CD4-positive, alpha-beta T cell (primary cell): ENCODE results near the gene MAGEC1. TPM values are rescaled to one million over a fixed set of nuclear protein-coding genes. Genes with fewer than 3 reads are reported as not detected.

ENCODE experiments used
- ATAC-seq: fragments of 200-7000 bp; cut with Tn5 transposase; one replicate; pipeline ENCODE4 v1.10.0; 2022; ENCODE audit warnings: mild to moderate bottlenecking; ENCODE audit not compliant: poor library complexity
- CTCF ChIA-PET: fragments of 350-600 bp; sonication (Branson Sonifier 250); formaldehyde crosslinking; loops from one replicate; lab custom pipeline; 2021; ENCODE audit warnings: antibody characterized with exemption, inconsistent platforms; lab: Charles Lee
- POLR2A ChIA-PET: fragments of 350-600 bp; sonication (Branson Sonifier 250); formaldehyde crosslinking; loops from one replicate; lab custom pipeline; 2021; ENCODE audit warnings: antibody characterized with exemption, inconsistent platforms; lab: Charles Lee
- DNase-seq, 14 experiments: peaks; one replicate each; pipeline ENCODE4 v3.0.0-alpha.2; 2013 to 2020; ENCODE audit warnings: mixed read lengths in 2 of 14
- H3K27ac ChIP-seq, 2 donors: one replicate each; pipeline versions ENCODE4 v1.5.1 to v1.7.0; 2013; ENCODE audit warnings: low read length in 2 of 2, low read depth in 1 of 2, mild to moderate bottlenecking in 1 of 2
- H3K27me3 ChIP-seq, 2 experiments: 1 replicate in 1 of 2; 2 replicates in 1 of 2; pipeline versions ENCODE4 v1.6.1 to v1.7.0; 2013; ENCODE audit warnings: low read length in 2 of 2, control low read depth in 1 of 2, mild to moderate bottlenecking in 1 of 2, moderate library complexity in 1 of 2; ENCODE audit not compliant: insufficient read depth in 2 of 2, control insufficient read depth in 1 of 2
- H3K36me3 ChIP-seq: one replicate; pipeline ENCODE4 v1.6.1; 2013; ENCODE audit warnings: low read length, control low read depth; ENCODE audit not compliant: insufficient read depth
- H3K4me1 ChIP-seq: one replicate; pipeline ENCODE4 v1.6.1; 2013; ENCODE audit warnings: low read length, control low read depth; ENCODE audit not compliant: insufficient read depth
- H3K4me3 ChIP-seq: one replicate; pipeline ENCODE4 v1.5.1; 2013; ENCODE audit warnings: mild to moderate bottlenecking, low read length, moderate library complexity
- H3K9me3 ChIP-seq, 2 experiments: 1 replicate in 1 of 2; 2 replicates in 1 of 2; pipeline versions ENCODE4 v1.6.1 to v1.7.0; 2013; ENCODE audit warnings: low read length in 2 of 2, mild to moderate bottlenecking in 2 of 2, control low read depth in 1 of 2, moderate library complexity in 1 of 2; ENCODE audit not compliant: control insufficient read depth in 1 of 2, insufficient read depth in 1 of 2
- H3K27ac Mint-ChIP-seq: one replicate; pipeline ENCODE4 v1.8.0; 2020; ENCODE audit warnings: mixed read lengths
- H3K27me3 Mint-ChIP-seq: one replicate; pipeline ENCODE4 v1.8.0; 2021; ENCODE audit warnings: mixed read lengths
- H3K36me3 Mint-ChIP-seq: one replicate; pipeline ENCODE4 v1.8.0; 2021; ENCODE audit warnings: low read depth, mixed read lengths
- H3K4me1 Mint-ChIP-seq: one replicate; pipeline ENCODE4 v1.8.0; 2021; ENCODE audit warnings: low read depth, mixed read lengths
- H3K4me3 Mint-ChIP-seq: one replicate; pipeline ENCODE4 v1.8.0; 2020; ENCODE audit warnings: mild to moderate bottlenecking, mixed read lengths
- H3K9me3 Mint-ChIP-seq: one replicate; pipeline ENCODE4 v1.8.0; 2020; ENCODE audit warnings: mixed read lengths
- intact Hi-C, 2 experiments: fragments of 100-400 bp; cut with DNase I in 1 of 2; cut with micrococcal nuclease in 1 of 2; formaldehyde crosslinking; loops; one replicate each; pipeline versions ENCODE4 v1.15.1 to v1.9.0; 2023 to 2025; cut with DNase I, micrococcal nuclease
- total RNA-seq, 174 experiments: library from RNA in 2 of 174; stranded (reverse) in 2 of 174; gene quantifications; one replicate each; pipeline ENCODE4 v1.2.3 and lab custom pipeline; 2021 to 2026
- TF ChIP-seq, protein P1 (sequence below): fragments of 200-600 bp; IDR thresholded peaks from one replicate; pipeline ENCODE4 v1.8.0; 2022; ENCODE audit warnings: antibody characterized with exemption, mild to moderate bottlenecking

MAGEC1 gene
- total RNA-seq, 2 experiments from 2014 or later: not detected

DNA sequence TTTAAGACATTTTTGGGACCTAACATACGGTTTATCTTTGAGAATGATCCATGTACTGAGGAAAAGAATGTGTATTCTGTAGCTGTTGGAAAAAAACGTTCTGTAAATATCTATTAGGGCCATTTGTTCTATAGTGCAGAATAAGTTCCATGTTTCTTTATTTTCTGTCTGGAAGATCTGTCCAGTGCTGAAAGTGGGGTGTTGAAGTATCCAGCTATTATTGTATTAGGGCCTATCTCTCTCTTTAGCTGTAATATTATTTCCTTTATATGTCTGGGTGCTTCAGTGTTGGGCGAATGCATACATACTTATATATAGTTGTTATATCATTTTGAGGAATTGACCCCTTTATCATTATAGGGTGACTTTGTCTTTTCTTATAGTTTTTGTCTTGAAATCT lies 24.7 kb downstream of the MAGEC1 start:
- TF ChIP-seq, protein P1, sequence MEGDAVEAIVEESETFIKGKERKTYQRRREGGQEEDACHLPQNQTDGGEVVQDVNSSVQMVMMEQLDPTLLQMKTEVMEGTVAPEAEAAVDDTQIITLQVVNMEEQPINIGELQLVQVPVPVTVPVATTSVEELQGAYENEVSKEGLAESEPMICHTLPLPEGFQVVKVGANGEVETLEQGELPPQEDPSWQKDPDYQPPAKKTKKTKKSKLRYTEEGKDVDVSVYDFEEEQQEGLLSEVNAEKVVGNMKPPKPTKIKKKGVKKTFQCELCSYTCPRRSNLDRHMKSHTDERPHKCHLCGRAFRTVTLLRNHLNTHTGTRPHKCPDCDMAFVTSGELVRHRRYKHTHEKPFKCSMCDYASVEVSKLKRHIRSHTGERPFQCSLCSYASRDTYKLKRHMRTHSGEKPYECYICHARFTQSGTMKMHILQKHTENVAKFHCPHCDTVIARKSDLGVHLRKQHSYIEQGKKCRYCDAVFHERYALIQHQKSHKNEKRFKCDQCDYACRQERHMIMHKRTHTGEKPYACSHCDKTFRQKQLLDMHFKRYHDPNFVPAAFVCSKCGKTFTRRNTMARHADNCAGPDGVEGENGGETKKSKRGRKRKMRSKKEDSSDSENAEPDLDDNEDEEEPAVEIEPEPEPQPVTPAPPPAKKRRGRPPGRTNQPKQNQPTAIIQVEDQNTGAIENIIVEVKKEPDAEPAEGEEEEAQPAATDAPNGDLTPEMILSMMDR: no peak
- Mint-ChIP-seq H3K4me1 (no peaks in the 10 kb centered on the region), H3K9me3 (no peaks in the 10 kb centered on the region), H3K27me3 (no peaks in the 10 kb centered on the region), H3K27ac (no peak overlapping the region), H3K36me3 (no peaks in the 10 kb centered on the region), H3K4me3 (no peak overlapping the region)
- no peak for DNase-seq
- ChIA-PET POLR2A (no interaction called here), CTCF (no interaction called here)
- Histone ChIP-seq H3K9me3 (no peaks in the 10 kb centered on the region), H3K27me3 (no peaks in the 10 kb centered on the region), H3K4me1 (no peaks in the 10 kb centered on the region), H3K4me3 (no peak overlapping the region), H3K27ac (no peak overlapping the region), H3K36me3 (no peaks in the 10 kb centered on the region)
- no peak for ATAC-seq
- intact Hi-C loops: no loop called here

DNA sequence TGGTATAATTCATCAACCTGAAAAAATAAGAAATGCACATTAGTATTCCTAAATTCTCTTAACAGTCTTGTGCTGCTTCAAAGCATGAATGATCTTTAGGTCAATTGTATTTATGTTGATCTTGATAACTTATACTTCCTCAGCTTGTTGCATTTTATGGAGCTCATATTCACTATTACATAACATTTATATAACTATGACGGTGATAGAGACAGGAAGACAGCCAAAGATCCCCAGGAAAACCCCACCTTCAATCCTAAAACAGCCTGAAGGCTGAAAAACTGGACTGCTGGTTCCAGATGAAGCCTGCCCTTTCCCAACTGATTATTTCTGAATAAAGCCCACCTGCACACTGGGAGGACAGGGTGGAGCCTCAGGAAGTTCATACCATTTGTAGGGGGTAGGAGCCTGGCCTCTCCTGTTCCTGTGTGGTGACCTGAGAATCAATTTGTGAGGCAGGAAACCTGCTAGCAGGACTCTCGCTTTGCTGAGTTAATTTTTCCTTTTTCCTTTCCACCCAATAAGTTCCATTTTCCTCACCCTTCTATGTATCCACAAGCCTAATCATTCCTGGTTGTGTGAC lies 30.5 kb downstream of the MAGEC1 start:
- Mint-ChIP-seq H3K9me3 (no peaks in the 10 kb centered on the region), H3K4me3 (no peak overlapping the region), H3K27ac (no peak overlapping the region), H3K4me1 (no peaks in the 10 kb centered on the region), H3K36me3 (no peaks in the 10 kb centered on the region), H3K27me3 (no peaks in the 10 kb centered on the region)
- H3K27ac ChIP-seq: no peak overlapping the region
- intact Hi-C loops: no loop called here
- no peak for ATAC-seq
- H3K27me3 ChIP-seq: no peaks in the 10 kb centered on the region
- ChIA-PET POLR2A (no interaction called here), CTCF (interaction anchor here (0.5 kb wide), 1 partner anchor 1398 kb away, joined by 3 read pairs; no protein-coding TSS in a partner anchor)
- no peaks in the 10 kb centered on the region for H3K36me3 ChIP-seq
- H3K4me1 ChIP-seq: no peaks in the 10 kb centered on the region
- H3K4me3 ChIP-seq: no peak overlapping the region
- no peaks in the 10 kb centered on the region for H3K9me3 ChIP-seq
- TF ChIP-seq, protein P1: no peak
- DNase-seq: no peak

DNA sequence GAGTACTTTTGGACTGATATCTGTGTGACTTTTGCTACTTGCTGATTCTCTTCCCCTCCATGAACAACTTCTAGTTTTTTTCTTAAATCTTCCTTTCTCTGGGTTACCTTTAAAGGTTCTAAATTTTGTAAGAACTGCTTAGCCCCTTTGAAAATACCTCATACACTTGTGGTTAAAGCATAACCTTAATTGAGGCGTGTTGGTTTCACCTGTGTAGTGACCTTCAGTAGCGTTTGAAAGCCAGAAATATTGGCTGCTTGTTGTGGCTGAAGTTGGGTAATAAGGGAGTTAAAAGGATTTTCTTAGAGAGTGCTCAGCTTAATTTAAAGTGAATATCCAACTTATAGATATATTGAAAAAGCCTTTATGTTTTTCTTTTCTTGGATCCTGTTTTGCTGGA lies 32.0 kb downstream of the MAGEC1 start:
- no peaks in the 10 kb centered on the region for H3K36me3 ChIP-seq
- ChIA-PET POLR2A (no interaction called here), CTCF (no interaction called here)
- DNase-seq (no peak), ATAC-seq (no peak)
- H3K9me3 ChIP-seq: no peaks in the 10 kb centered on the region
- Mint-ChIP-seq H3K4me3 (no peak overlapping the region), H3K27ac (no peak overlapping the region), H3K36me3 (no peaks in the 10 kb centered on the region), H3K9me3 (no peaks in the 10 kb centered on the region), H3K4me1 (no peaks in the 10 kb centered on the region), H3K27me3 (no peaks in the 10 kb centered on the region)
- intact Hi-C loops: no loop called here
- no peak overlapping the region for H3K27ac ChIP-seq
- TF ChIP-seq, protein P1: no peak
- no peak overlapping the region for H3K4me3 ChIP-seq
- no peaks in the 10 kb centered on the region for H3K27me3 ChIP-seq
- no peaks in the 10 kb centered on the region for H3K4me1 ChIP-seq
